Globus pallidus (tissue), 1 donor: ENCODE results near the gene ZNF654.
"Not testable (repeated sequence)": the region's sequence is repeated elsewhere in the genome, so short reads cannot be mapped to it uniquely, and the experiment has no call there.

Experiments used
- DNase-seq: peaks from one replicate; pipeline ENCODE4 v3.0.0-alpha.2; 2015; ENCODE audit warnings: low spot score

Gene ZNF654

DNA sequence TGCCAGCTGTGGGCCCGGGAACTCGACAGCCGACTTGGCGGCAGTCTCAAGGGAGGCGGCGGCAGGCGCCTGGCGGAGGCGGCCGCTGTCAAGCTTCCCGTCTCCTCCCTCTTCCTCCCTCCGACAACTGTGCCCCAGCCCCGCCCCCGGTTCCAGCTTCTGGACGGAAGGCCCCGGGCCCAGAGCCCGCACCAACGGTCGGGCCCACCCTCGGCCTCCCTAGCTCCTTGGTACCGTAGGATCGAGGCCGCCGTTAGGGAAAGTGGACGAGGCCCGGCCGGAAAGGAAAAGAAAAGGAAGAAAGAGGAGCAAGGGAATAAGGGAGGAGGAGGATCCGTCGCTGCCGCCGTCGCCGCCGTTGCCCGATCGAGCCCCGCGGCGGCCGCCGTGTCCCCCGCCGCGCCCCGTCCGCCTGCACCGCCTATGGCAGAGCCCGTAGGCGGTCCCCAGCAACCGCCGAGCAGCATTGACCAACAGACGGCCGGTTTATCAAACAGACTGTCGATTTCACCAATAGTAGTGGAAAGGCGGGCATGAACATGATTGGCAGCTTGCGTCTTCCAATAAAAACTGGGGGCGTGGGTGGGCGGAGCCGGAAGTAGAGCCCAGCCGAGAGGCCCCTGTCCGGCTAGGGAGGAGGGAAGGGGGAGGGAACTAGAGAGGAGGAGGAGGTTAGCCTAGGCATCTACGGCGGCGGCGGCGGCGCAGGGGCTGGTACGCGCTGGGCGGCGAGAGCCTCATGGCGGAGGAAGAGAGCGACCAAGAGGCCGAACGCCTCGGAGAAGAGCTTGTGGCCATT is at the start of gene ZNF654, which contains the start of gene CGGBP1:
TSS of gene ZNF654 (plus strand) at position 675 of the 799 bp plus-strand sequence. CDS start at position 740, 65 bp downstream.
TSS of gene CGGBP1 (minus strand) at position 425 of the 799 bp plus-strand sequence. CDS start 3,029 bp downstream, outside the sequence.
- DNase-seq: peak; percentile 99

- no peak for DNase-seq
These were observed 48.2 kb upstream of the ZNF654 start for GRCh38 chr3:88010810-88011209.

DNA sequence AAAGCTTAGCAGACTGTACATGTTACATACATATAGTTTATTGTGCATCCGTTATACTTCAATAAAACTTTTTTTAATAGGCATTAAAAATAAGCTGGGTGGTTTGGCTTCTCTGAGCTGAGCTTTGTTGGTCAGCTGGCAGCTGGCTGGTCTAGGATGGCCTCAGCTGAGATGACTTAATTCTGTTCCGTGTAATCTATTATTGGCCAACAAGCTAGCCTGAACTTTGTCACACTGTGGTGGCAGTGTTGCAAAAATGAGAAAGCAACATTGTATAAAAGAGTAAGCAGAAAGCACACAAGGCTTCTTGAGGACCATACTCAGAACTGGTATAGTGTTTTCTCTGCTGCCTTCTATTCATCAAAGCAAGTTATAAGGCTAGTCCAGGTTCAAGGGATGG is 45.5 kb upstream of the ZNF654 start:
- DNase-seq: no peak

DNA sequence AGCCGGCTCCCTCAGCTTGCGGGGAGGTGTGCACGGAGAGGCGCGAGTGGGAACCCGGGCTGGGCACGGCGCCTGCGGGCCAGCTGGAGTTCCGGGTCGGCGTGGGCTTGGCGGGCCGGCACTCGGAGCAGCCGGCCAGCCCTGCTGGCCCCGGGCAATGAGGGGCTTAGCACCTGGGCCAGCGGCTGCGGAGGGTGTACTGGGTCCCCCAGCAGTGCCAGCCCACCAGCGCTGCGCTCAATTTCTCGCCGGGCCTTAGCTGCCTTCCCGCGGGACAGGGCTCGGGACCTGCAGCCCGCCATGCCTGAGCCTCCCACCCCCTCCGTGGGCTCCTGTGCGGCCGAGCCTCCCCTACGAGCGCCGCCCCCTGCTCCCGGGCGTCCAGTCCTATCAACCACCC is 43.4 kb upstream of the ZNF654 start:
- not testable (repeated sequence) for DNase-seq

DNA sequence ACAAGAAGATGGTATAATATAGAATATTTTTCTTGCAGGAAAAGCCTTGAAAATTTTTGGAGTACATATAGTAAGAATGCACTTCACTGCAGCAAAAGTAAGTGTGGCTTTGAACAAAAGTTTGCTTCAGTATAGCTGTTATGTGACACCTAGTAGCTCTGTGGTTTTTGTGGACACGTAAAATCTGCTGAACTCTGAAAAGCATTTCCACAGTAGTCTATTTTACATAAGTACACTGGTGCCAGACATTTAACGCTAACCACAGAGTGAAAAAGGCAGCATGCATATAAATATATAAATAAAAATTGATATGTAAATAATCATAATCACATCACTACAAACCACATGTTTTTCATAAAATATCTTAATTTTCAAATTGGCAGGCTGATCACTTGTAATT is 40.0 kb upstream of the ZNF654 start:
- no peak for DNase-seq

- no peak for DNase-seq
These were observed 34.0 kb upstream of the ZNF654 start for GRCh38 chr3:88025001-88025552.

GRCh38 chr3:88028876-88029275 is 30.2 kb upstream of the ZNF654 start:
- no peak for DNase-seq

DNA sequence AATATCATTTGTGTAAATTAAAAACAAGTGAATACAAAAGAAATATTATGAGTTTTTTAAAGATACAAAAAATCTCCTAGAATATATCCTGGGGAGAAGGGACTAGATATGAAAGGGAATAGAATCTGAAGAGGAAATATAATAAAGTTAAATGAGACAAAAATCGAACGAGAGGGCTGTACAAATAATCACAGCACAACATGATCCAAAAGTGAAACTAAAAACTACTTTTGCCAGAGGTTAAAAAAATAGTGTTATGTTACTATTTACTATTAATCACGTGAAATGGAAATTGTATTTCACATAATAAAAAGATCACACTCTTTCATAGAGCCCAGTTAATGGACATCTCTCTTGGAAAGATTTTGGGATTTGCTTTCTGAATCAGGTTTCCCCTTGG is 28.8 kb upstream of the ZNF654 start:
- DNase-seq: no peak

DNA sequence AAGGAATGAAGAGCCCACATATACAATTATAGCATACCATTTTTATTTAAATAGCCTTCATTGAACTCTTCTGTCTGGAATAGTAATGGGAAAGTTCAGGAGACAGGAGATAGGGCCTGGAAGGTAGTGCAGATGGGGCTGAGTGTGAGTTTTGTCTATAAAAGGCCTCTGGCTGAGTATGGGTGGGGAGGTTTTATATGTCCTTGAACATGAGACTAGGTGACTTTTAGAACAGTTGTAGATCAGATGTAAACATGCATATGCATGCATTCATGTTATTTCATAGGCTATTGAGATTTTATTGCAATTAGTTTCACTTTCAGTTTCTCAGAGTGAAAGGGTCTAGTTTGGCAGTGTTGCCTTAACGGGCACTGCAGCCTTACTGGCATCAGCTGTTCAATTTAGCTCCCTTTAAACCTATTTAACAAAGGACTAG is 27.4 kb upstream of the ZNF654 start:
- peak; percentile 40 for DNase-seq

- peak; percentile 35 for DNase-seq
These were observed 26.8 kb upstream of the ZNF654 start for GRCh38 chr3:88032245-88032644.

DNA sequence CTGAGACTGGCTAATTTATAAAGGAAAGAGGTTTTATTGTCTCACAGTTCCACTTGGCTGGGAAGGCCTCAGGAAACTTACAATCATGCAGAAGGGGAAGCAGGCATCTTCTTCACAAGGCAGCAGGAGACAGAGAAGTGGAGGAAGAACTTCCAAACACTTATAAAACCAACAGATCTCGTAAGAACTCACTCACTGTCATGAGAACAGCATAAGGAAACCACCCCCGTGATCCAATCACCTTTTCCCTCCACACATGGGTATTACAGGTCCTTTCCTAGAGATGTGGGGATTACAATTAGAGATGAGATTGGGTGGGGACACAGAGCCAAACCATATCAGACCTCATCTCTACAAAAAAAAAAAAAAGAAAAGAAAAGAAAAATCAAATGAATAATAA is 26.0 kb upstream of the ZNF654 start:
- DNase-seq: no peak

GRCh38 chr3:88033808-88034207 is 25.2 kb upstream of the ZNF654 start:
- DNase-seq: no peak

DNA sequence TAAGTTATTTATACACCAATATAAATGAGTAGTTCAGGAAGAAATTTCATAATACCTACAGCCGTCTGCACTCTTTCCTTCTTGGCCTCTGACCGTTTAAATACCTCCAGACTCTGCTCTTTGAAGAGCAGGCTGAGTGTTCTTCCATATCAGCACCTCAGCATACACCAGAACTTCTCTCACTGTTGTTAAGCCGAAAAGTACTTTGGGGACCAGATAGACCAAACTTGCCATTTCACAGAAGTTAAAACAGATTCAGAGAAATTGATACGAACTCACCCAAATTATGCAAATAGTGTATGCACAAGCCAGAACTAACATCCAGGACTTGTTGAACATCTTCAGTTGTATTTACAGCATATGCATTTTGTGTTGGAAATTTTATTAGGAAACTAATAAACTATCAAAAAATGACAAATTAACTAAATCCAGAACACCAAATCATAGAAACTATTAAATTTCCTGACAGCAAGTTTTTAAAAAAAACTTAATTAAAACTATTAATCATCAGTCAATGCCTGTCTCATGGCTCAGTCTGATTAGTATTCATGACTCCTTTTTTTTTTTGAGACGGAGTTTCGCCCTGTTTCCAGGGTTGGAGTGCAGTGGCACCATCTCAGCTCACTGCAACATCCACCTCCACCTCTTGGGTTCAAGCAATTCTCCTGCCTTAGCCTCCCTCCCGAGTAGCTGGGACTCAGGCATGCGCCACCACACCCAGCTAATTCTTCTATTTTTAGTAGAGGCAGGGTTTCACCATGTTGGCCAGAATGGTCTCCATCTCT is 24.4 kb upstream of the ZNF654 start:
- no peak for DNase-seq

- DNase-seq: no peak
These were observed 22.8 kb upstream of the ZNF654 start for GRCh38 chr3:88036221-88036620.

DNA sequence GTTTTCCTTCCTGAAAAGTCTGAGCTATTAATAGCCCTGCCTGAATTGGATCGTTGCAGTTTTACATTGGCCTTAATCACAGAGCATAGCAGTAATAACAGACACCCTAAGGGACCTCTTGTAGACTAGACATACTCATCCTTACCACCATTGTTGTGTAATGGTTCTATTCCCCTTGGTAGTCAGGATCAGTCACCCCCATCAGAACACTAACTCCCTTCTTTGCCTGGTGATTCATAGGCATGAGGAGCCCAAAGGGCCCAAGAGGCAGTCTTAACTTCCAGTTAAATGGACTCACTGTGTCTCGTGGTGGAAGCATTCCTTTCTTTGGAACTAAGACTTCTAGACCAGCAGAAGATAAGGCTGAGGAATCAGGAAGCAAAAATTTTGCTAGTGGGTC is 20.5 kb upstream of the ZNF654 start:
- DNase-seq: no peak

DNA sequence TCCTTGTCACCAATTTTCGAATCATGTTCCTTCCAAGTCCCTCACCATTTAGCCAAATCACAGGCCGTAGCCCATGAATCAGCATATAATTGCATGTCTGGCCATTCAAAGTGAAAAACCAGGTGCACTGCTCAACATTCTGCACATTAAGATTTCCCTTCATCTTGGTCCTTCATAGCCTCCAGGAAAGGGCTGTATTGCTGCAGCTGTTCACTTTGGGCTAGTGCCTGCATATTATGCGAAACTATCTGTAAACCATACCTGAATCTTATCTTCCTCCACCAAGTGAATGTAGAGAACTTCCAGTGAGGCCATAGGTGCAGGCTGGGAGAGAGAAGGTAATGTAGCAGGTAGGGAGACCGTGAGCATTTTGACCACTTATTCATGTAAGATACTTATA is 18.5 kb upstream of the ZNF654 start:
- no peak for DNase-seq

GRCh38 chr3:88041005-88041404 is 18.1 kb upstream of the ZNF654 start:
- no peak for DNase-seq

DNA sequence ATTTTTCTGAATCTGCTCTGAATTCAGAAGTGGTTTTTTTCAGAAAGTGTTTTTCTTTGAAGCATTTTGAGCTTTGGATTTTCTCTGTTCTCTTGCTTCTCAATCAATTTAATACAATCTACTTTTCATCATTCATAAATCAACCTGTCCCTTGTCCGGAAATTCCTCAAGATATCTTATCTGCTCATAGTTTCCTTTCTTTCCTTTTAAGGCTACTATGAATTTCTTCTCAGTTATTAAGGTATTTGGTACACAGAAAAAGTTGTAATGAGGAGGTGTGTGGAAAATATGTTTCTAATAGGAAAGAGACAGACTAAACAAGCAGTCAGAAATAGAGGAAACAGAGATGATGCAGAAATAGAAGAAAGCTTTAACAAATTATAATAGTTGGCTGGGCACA is 14.6 kb upstream of the ZNF654 start:
- no peak for DNase-seq

- no peak for DNase-seq
These were observed 12.3 kb upstream of the ZNF654 start for GRCh38 chr3:88046766-88047165.

DNA sequence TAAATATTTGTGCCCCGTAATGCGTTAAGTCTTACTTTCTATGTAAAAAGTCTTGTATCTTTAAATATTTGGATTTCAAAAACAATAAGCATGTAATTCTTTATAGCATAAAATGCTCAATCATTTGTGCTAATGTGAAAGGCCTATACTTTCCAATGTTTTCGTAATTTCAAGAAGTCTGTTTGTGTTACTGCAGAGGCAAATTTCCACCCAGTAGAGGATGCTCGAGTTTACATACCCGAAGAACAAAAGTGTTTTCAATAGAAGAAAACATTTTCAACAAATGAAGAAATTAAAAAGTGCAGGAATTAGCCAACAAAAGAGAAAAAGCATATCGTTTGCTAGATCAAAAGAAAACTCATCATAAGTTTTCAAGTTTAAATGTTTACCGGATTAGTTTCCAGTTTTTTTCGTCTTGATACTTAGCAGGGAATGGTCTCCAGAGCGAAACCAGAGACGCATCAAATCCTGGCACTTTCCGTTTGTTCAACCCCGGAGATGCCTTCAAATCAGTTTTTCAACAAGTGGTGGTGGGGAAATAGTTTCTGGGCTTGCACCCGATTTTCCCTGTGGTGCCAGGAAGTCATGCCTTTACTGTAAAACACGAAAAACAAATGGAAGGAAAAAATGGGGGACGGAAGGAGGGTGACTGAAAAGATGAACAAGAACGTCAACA is 1.3 kb upstream of the ZNF654 start:
- DNase-seq: peak; percentile 41

DNA sequence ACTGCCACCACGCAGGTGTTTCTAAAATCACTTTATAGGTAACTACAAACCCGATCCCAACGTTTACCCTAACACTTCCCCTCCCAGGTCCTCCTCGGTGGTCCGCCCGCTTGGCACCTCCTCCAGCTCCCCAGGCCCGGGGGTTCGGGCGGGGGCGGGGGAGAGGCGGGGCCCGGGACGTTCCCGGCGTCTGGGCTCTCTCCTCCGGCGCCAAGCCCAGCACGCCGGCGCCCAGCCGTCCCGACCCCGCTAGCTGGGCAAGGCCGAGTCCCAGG is 812 bp upstream of the ZNF654 start:
- no peak for DNase-seq

GRCh38 chr3:88059380-88060170 is 520 bp downstream of the ZNF654 start:
- no peak for DNase-seq
